Sciatic nerve (tissue), 2 donors: ENCODE measurements around the gene OLFM2. TPM values are rescaled to one million over a fixed set of nuclear protein-coding genes. Genes with fewer than 3 reads are reported as not detected.

ENCODE experiments used
- ATAC-seq: fragments of 200-7000 bp; cut with Tn5 transposase; one replicate; pipeline ENCODE4 v1.9.1; 2020; ENCODE audit warnings: mild to moderate bottlenecking, moderate library complexity
- DNase-seq: peaks from one replicate; pipeline ENCODE4 v3.0.0-alpha.2; 2020; ENCODE audit warnings: low spot score
- intact Hi-C: fragments of 100-400 bp; cut with DNase I; formaldehyde crosslinking; loops from one replicate; pipeline ENCODE4 v1.14.2; 2022
- total RNA-seq: library from RNA; stranded (reverse); fragmentation: NEBNext Ultra II Directional; extraction: Animal tissue kit (Norgen Biotek cat#: 25700); gene quantifications from one replicate; pipeline ENCODE4 v1.2.1, GENCODE V29; 2021
- donor health status: DM: no; HTN: no; CAD: no.
- donor health status: DM: no; HTN: no; CAD: no.

Gene OLFM2
- total RNA-seq, result 6.9 TPM

DNA sequence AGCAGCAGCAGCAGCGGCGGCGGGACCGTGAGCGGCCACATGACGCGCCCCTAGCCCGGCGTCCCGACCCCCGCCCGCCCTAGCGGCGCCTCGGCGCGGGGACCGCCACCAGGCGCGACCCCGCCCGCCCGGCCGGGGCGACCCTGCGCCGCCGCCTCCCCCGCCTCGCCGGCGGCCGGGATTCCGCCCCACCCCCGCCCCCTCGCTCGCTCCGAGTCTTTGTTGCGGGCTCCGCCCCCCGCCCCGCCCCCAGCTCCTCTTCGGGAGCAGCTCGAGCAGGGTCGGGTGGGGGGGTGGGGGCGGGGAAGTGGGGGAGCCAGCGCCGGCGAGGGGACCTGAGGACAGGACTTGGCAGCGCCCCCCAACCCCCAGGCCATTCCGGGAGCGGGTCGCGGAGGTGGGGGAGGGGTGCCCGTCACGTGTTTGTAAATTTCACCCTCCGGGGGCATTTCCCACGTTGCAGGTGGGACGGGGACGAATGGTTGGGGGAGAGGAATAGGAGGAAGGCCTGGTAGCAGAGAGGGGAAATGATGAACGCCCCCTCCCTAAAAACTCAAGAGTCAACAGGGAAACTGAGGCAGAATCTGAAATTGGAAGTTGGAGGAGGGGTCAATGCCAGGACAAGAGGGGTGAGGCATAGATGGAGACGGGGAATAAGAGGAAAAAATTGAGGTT is at the start of gene OLFM2:
Gene OLFM2 (minus strand): TSS at position 190 of the 675 bp plus-strand sequence. CDS start 149 bp downstream, at position 41.
- DNase-seq (no peak), ATAC-seq (no peak)
- intact Hi-C loops, result loop anchor here (10.0 kb wide), 2 partner anchors 168 to 318 kb away; partner anchors contain the start of genes ANGPTL6, MRPL4 and PPAN

GRCh38 chr19:9981406-9982260 is 45.3 kb upstream of the OLFM2 start:
- intact Hi-C loops, result no loop called here

DNA sequence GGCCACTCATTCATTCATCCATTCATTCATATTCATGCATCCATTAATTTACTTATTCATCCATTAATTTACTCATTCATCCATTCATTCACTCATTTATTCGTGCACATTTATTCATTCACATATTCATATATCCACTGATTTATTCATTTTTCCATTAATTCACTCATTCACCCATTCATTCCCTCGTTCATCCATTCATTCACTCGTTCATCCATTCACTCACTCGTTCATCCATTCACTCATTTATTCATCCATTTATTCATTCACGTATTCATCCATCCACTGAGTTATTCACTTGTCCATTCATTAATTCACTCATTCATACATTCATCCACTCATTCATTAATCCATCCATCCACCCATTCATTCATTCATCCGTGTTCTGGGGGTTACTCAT is 35.8 kb upstream of the OLFM2 start:
- intact Hi-C loops, result no loop called here
- ATAC-seq, result no peak
- no peak for DNase-seq

More at GRCh38 chr19:9981406-9982260, 45.3 kb upstream of the OLFM2 start:
- DNase-seq (no peak), ATAC-seq (no peak)

- DNase-seq (no peak), ATAC-seq (no peak)
- intact Hi-C loops, result no loop called here
Measured at GRCh38 chr19:9971166-9971897, 35.0 kb upstream of the OLFM2 start.

DNA sequence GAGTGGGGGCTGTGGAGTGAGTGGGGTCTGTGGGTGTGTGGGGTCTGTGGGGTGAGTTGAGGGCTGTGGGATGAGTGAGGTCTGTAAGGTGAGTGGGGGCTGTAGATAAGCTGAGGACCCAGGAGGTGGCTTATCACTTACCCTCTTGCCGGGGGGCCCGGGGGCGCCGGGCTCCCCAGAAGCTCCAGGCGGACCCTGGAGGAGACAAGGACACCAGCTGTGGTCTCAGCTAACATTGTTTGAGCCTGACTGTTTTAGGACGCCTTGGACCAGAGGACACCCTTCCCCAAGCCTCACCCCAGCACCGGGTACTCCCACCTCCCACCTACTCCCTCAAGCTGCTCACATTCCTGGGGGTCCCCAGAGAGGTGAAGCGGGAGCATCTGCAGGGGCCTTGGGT is 34.2 kb upstream of the OLFM2 start:
- ATAC-seq (no peak), DNase-seq (no peak)
- intact Hi-C loops, result no loop called here

DNA sequence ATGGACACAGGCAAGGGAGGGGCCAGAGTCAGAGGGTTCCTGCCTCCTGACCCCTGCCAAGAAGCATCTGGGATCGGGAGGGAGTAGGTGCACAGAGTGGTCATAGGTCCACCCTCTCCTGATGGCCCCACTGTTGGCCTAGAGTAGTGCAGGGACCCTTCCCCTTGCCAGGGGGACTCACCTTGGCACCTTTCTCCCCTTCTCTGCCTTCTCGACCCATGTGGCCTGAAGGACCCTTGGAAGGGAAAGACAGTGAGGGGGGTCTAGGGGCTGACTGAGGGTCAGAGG is 33.3 kb upstream of the OLFM2 start:
- intact Hi-C loops, result no loop called here
- ATAC-seq (no peak), DNase-seq (no peak)

- intact Hi-C loops, result no loop called here
- no peak for ATAC-seq
Measured at GRCh38 chr19:9968820-9969687, 32.7 kb upstream of the OLFM2 start.

DNA sequence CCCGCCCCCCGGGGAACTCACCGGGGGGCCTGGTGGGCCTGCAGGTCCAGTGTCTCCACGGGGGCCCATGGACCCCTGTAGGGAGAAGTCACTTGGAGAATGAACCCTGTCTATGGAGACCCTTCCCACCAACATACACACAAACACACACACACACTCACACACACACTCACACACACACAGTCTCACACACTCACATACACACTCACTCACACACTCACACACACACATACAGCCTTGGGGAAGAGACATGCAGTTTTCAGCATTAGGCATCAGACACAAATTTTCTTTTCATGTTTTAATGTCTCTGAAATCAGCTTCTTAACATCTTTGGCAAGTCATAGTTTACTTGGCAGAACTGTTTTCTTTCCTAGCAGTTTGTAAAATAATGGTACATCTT is 31.0 kb upstream of the OLFM2 start:
- no peak for ATAC-seq
- DNase-seq, result no peak
- intact Hi-C loops, result no loop called here

More at GRCh38 chr19:9968820-9969687, 32.7 kb upstream of the OLFM2 start:
- DNase-seq, result no peak

DNA sequence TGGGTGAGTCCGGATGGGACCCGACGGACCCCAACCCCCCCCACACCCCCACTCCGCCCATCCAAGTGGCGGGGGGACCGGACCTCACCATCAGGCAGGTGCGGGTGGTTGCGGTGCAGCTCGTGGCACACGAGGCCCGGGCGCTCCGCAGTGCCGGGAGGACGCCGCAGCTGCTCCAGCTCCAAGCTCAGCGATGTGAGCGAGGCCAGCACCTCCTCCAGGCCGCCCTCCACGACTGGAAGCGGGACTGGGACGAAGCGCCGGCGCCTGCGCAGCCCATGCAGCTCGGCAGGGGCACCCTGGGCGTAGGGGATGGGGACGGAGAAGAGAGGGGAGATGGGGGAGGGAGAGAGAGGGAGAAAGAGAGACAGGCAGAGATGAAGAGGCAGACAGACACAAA is 30.1 kb upstream of the OLFM2 start:
- ATAC-seq (no peak), DNase-seq (no peak)
- intact Hi-C loops, result no loop called here

GRCh38 chr19:9966024-9966423 is 29.7 kb upstream of the OLFM2 start:
- ATAC-seq, result no peak
- intact Hi-C loops, result no loop called here
- DNase-seq, result no peak

GRCh38 chr19:9962623-9963290 is 26.4 kb upstream of the OLFM2 start:
- intact Hi-C loops, result no loop called here
- DNase-seq (no peak), ATAC-seq (no peak)

DNA sequence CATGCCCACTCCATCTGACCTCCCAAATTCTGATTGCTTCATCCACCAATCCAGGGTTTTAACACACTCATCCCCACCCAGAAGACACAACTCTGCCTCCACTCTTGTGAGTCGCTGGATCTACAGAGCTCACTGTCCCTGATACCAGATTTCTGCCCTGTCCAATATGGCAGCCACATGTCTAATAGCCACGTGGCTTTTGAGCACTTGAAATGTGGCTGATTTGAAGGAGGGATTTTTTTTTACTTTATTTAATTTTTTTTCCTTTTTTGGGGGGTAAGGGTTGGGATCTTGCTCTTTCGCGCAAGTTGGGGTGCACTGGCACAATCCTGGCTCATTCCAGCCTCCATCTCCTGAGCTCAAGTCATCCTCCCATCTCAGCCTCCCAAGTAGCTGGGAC is 24.8 kb upstream of the OLFM2 start:
- ATAC-seq, result no peak
- no peak for DNase-seq
- intact Hi-C loops, result no loop called here

DNA sequence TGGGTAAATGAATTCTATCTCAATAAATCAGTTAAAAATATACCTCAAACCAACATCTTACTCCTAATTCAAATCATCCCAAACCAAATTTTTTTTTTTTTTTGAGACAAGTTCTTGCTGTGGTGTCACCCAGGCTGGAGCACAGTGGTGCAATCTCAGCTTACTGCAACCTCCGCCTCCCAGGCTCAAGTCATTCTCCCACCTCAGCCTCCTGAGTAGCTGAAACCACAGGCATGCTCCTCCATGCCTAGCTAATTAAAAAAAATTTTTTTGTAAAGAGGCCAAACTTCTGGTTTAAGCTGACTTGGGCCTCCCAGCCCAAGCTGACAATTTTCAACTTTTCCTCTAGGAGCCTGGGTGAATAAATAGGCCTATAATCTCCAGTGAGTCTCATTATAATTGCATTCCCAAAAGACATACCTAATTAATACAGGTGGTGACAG is 22.1 kb upstream of the OLFM2 start:
- no peak for DNase-seq
- ATAC-seq, result peak; percentile 48
- intact Hi-C loops, result no loop called here

DNA sequence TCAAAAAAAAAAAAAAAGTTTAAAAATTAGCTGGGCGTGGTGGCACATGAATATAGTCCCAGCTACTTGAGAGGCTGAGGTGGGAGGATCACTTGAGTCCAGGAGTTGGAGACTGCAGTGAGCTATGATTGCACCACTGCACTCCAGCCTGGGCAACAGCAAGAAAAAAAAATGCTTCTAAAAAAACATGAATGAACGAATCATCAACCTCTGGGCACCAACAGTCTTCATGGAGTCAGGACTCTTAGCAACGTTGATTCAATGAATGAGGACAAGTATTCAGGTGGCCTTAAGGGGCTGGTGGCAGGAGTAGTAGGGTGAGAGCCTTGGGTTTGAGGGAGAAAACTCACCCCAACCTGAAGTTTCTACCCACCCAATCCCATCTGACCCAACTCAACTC is 20.6 kb upstream of the OLFM2 start:
- no peak for ATAC-seq
- no peak for DNase-seq
- intact Hi-C loops, result no loop called here

GRCh38 chr19:9953802-9954542 is 17.7 kb upstream of the OLFM2 start:
- intact Hi-C loops, result no loop called here
- DNase-seq, result no peak
- ATAC-seq, result no peak

DNA sequence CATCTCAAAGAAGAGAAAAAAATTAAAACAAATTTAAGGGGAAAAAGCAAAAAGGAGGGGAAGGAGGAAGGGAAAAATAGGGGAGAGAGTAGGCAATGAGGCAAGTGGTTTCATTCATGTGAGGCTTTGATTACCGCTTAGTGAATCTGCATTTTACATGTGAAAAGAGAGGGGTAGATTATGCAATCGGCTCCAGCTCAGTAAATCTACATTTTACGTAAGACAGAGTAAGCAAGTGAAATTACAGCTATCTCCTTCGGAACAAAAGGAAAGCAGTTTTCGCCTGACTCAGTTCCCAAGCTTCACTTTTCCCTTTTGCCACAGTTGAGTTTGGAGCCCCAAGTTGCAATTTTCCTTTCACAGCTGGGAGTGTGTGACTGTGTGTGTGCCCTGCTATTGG is 16.0 kb upstream of the OLFM2 start:
- intact Hi-C loops, result no loop called here
- DNase-seq (no peak), ATAC-seq (no peak)

DNA sequence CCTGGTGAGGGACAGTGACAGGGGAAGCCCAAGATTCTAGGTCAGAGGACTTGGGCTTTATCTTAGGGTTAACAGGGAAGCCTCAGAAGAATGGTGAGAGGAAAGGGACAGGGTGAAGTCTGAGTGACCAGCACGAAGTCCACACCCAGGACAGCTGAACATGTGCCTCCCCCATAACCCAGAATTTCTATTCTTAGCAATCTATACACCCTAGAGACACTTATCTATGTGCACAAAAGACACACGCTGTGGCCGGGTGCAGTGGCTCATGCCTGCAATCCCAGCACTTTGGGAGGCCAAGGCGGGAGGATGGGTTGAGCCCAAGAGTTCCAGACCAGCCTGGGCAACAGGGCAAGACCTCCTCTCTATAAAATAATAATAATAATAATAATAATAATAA is 11.1 kb upstream of the OLFM2 start:
- ATAC-seq (no peak), DNase-seq (no peak)
- intact Hi-C loops, result no loop called here
